ENCODE results near the gene PRKCA. TPM values are rescaled to one million over a fixed set of nuclear protein-coding genes. Genes with fewer than 3 reads are reported as not detected.
A peak's percentile ranks its signal among the peaks of the same experiment; 100 is the strongest.

Gene PRKCA
- total and polyA plus RNA-seq, 9 of the 15 experiments (the other 6 are each of a cell fraction or from before 2014, with no cell fraction given) = 3.2 to 33.0 (median 17.8) TPM

- no peak for TF ChIP-seq E2F6 (IDR thresholded peaks at IDR 0.05; ENCODE audit: borderline replicate concordance in 1 of 2, extremely low read depth in 1 of 2, insufficient read depth in 1 of 2, insufficient read length in 1 of 2, low read depth in 1 of 2, low read length in 1 of 2, poor library complexity in 1 of 2, severe bottlenecking in 1 of 2)
- peak; percentile 52; the same call in 1 of the 2 replicates for TF ChIP-seq KLF1 (tag; IDR thresholded peaks at IDR 0.05)
- no peak for TF ChIP-seq RBM22 (IDR thresholded peaks at IDR 0.05; ENCODE audit: low read depth, low read length, poor library complexity, severe bottlenecking)
- TF ChIP-seq ETV1 (tag; conservative IDR thresholded peaks at IDR 0.05; ENCODE audit: low read depth) = peak; percentile 64
- TF ChIP-seq MCM5 (IDR thresholded peaks at IDR 0.05; ENCODE audit: low read depth) = no peak
- no peak for TF ChIP-seq GATAD2B (IDR thresholded peaks at IDR 0.05; ENCODE audit: borderline replicate concordance)
- no peak for TF ChIP-seq YY1 (IDR thresholded peaks at IDR 0.05; ENCODE audit: borderline replicate concordance in 1 of 3, control insufficient read depth in 1 of 3, extremely low read depth in 1 of 3, insufficient read depth in 3 of 3, insufficient read length in 1 of 3, insufficient replicate concordance in 2 of 3, low read depth in 1 of 3, low read length in 2 of 3)
- TF ChIP-seq CREB5 (CRISPR knock-in tag; IDR thresholded peaks at IDR 0.05) = no peak
- no peak for TF ChIP-seq ZBTB12 (CRISPR knock-in tag; IDR thresholded peaks at IDR 0.05)
- TF ChIP-seq ZFP91 (CRISPR knock-in tag; IDR thresholded peaks at IDR 0.05) = no peak
- TF ChIP-seq EZH2 (IDR thresholded peaks at IDR 0.05; ENCODE audit: borderline replicate concordance, low read depth, low read length) = no peak
- no peak for TF ChIP-seq FOXM1 (IDR thresholded peaks at IDR 0.05; ENCODE audit: low read depth)
- TF ChIP-seq FOXM1 (CRISPR knock-in tag; IDR thresholded peaks at IDR 0.05; ENCODE audit: low read depth) = no peak
- no peak for TF ChIP-seq TAF15 (IDR thresholded peaks at IDR 0.05; ENCODE audit: low read depth, low read length)
- TF ChIP-seq CAMTA2 (CRISPR knock-in tag; conservative IDR thresholded peaks at IDR 0.05) = no peak
- TF ChIP-seq TCF3 (CRISPR knock-in tag; IDR thresholded peaks at IDR 0.05) = no peak
- TF ChIP-seq PBX2 (CRISPR knock-in tag; IDR thresholded peaks at IDR 0.05; ENCODE audit: low read depth) = no peak
- peak; percentile 56 for TF ChIP-seq PBX2 (tag; conservative IDR thresholded peaks at IDR 0.05; ENCODE audit: low read depth)
- no peak for TF ChIP-seq ZNF384 (IDR thresholded peaks at IDR 0.05; ENCODE audit: low read depth, low read length)
Measured at GRCh38 chr17:66734186-66734943, 432.0 kb downstream of the PRKCA start (continued).

Data from K562 (cell line).